IMR-90 (cell line): ENCODE data around the gene NCOA3. TPM values are rescaled to one million over a fixed set of nuclear protein-coding genes. Genes with fewer than 3 reads are reported as not detected.
A peak's percentile ranks its signal among the peaks of the same experiment; 100 is the strongest.

ENCODE experiments used
- ATAC-seq: fragments of 200-7000 bp; cut with Tn5 transposase; 2 replicates; pipeline ENCODE4 v1.9.1; 2020; ENCODE audit warnings: low read depth, mild to moderate bottlenecking, moderate library complexity
- BruUV-seq: library from RNA; stranded (reverse); fragments of 400-500 nt; replicated peaks from 2 replicates; lab custom pipeline; 2021; lab: Mats Ljungman, UMichigan
- CTCF ChIA-PET: fragments of 300-600 bp; formaldehyde crosslinking; extraction: SDS; loops from one replicate; lab custom pipeline; 2021; ENCODE audit warnings: antibody characterized with exemption; lab: Yijun Ruan, JAX
- POLR2A ChIA-PET: fragments of 300-600 bp; sonication (Branson Sonifier 250); formaldehyde crosslinking; loops from one replicate; lab custom pipeline; 2022; ENCODE audit warnings: antibody characterized with exemption; ENCODE audit not compliant: unreplicated experiment; lab: Charles Lee
- DNase-seq: peaks from one replicate; pipeline ENCODE4 v3.0.0; 2013
- H2AFZ ChIP-seq: replicated peaks from 2 replicates; pipeline ENCODE3; 2013; ENCODE audit warnings: low read length, mild to moderate bottlenecking; ENCODE audit not compliant: poor library complexity
- H2AK5ac ChIP-seq: 2 replicates; pipeline ENCODE4 v1.6.1; 2013; ENCODE audit warnings: low read depth, low read length, inconsistent platforms
- H2AK9ac ChIP-seq: replicated peaks from 2 replicates; pipeline ENCODE3; 2013; ENCODE audit warnings: mild to moderate bottlenecking, low read depth, low read length, moderate library complexity; ENCODE audit not compliant: poor library complexity
- H2BK120ac ChIP-seq: 2 replicates; pipeline ENCODE4 v1.6.1; 2013; ENCODE audit warnings: low read depth, low read length, inconsistent platforms
- H2BK15ac ChIP-seq: 3 replicates; pipeline ENCODE4 v1.6.1; 2013; ENCODE audit warnings: low read depth, low read length, inconsistent platforms
- H2BK20ac ChIP-seq: 2 replicates; pipeline ENCODE4 v1.6.1; 2013; ENCODE audit warnings: low read depth, mild to moderate bottlenecking, inconsistent platforms, low read length, moderate library complexity
- H2BK5ac ChIP-seq: 2 replicates; pipeline ENCODE4 v1.6.1; 2013; ENCODE audit warnings: mild to moderate bottlenecking, low read depth, low read length, inconsistent platforms; ENCODE audit not compliant: poor library complexity, severe bottlenecking
- H3K14ac ChIP-seq: replicated peaks from 2 replicates; pipeline ENCODE4 v1.6.1; 2013; ENCODE audit warnings: low read depth, low read length, inconsistent platforms
- H3K18ac ChIP-seq: 2 replicates; pipeline ENCODE4 v1.6.1; 2013; ENCODE audit warnings: low read depth, low read length, control low read depth
- H3K23ac ChIP-seq: 2 replicates; pipeline ENCODE4 v1.6.1; 2013; ENCODE audit warnings: low read depth, low read length, inconsistent platforms
- H3K27ac ChIP-seq: 2 replicates; pipeline ENCODE4 v1.5.1; 2013; ENCODE audit warnings: mild to moderate bottlenecking, control low read depth, low read length; ENCODE audit not compliant: insufficient read depth
- H3K27me3 ChIP-seq: 2 replicates; pipeline ENCODE4 v1.6.1; 2013; ENCODE audit warnings: low read length; ENCODE audit not compliant: control insufficient read depth, insufficient read depth
- H3K36me3 ChIP-seq: 2 replicates; pipeline ENCODE4 v1.6.1; 2013; ENCODE audit warnings: low read length, mixed read lengths; ENCODE audit not compliant: control insufficient read depth, insufficient read depth
- H3K4ac ChIP-seq: 2 replicates; pipeline ENCODE4 v1.6.1; 2013; ENCODE audit warnings: low read depth, low read length, inconsistent platforms
- H3K4me1 ChIP-seq: 2 replicates; pipeline ENCODE4 v1.6.1; 2013; ENCODE audit warnings: low read length, mixed read lengths; ENCODE audit not compliant: control insufficient read depth, insufficient read depth
- H3K4me2 ChIP-seq: 2 replicates; pipeline ENCODE4 v1.6.1; 2013; ENCODE audit warnings: low read depth, mild to moderate bottlenecking, control low read depth, low read length, moderate library complexity
- H3K4me3 ChIP-seq: 2 replicates; pipeline ENCODE4 v1.5.1; 2013; ENCODE audit warnings: low read depth, mild to moderate bottlenecking, control low read depth, low read length, moderate library complexity; ENCODE audit not compliant: insufficient read depth
- H3K56ac ChIP-seq: 2 replicates; pipeline ENCODE4 v1.6.1; 2013; ENCODE audit warnings: low read length, inconsistent platforms; ENCODE audit not compliant: insufficient read depth; ENCODE audit errors: extremely low read depth
- H3K79me1 ChIP-seq, 2 experiments: 2 replicates each; pipeline ENCODE4 v1.6.1; 2013; ENCODE audit warnings: low read length in 2 of 2, inconsistent platforms in 1 of 2, low read depth in 1 of 2
- H3K9ac ChIP-seq: 2 replicates; pipeline ENCODE4 v1.6.1; 2013; ENCODE audit warnings: low read depth, low read length, control low read depth
- H3K9me1 ChIP-seq: 2 replicates; pipeline ENCODE4 v1.6.1; 2013; ENCODE audit warnings: low read length, inconsistent platforms; ENCODE audit not compliant: insufficient read depth
- H3K9me3 ChIP-seq: 2 replicates; pipeline ENCODE4 v1.6.1; 2013; ENCODE audit warnings: low read length; ENCODE audit not compliant: control insufficient read depth, insufficient read depth
- H4K20me1 ChIP-seq: 2 replicates; pipeline ENCODE4 v1.6.1; 2013; ENCODE audit warnings: low read length, inconsistent platforms; ENCODE audit not compliant: insufficient read depth
- H4K5ac ChIP-seq: 2 replicates; pipeline ENCODE4 v1.6.1; 2013; ENCODE audit warnings: mild to moderate bottlenecking, low read depth, low read length, control low read depth
- H4K8ac ChIP-seq, 2 experiments: 2 replicates each; pipeline ENCODE4 v1.6.1; 2013; ENCODE audit warnings: low read depth in 2 of 2, low read length in 2 of 2, control low read depth in 1 of 2, inconsistent platforms in 1 of 2
- H4K91ac ChIP-seq: 2 replicates; pipeline ENCODE4 v1.6.1; 2013; ENCODE audit warnings: low read depth, low read length, inconsistent platforms; ENCODE audit not compliant: insufficient read depth
- FOS ChIP-seq: fragments of 150-350 bp; IDR thresholded peaks from 2 replicates; pipeline ENCODE4 v1.6.1; 2016; ENCODE audit warnings: low read depth, low read length
- SMC3 ChIP-seq: fragments of 150-350 bp; IDR thresholded peaks from 2 replicates; pipeline ENCODE4 v1.6.1; 2016; ENCODE audit warnings: low read depth, mild to moderate bottlenecking, antibody characterized with exemption, low read length, moderate library complexity
- WGBS, 2 experiments: methylation state at CpG; one replicate each; pipeline versions ENCODE4 v1.1.5 to v1.1.7; 2013; ENCODE audit warnings: missing lambda C conversion rate in 2 of 2; ENCODE audit not compliant: insufficient read length in 1 of 2; ENCODE audit errors: extremely low coverage in 2 of 2; 5-methylcytosine and 5-hydroxymethylcytosine counted together
- dilution Hi-C: fragments of 300-500 bp; cut with HindIII; formaldehyde crosslinking; loops from one replicate; pipeline ENCODE4 v1.14.3; 2018; ENCODE audit warnings: low sequenced_read_pairs; ENCODE audit not compliant: unreplicated experiment
- in situ Hi-C: fragments of 300-500 bp; cut with MboI; formaldehyde crosslinking; loops from 3 replicates; pipeline ENCODE4 v1.14.3; 2019; ENCODE audit warnings: low sequenced_read_pairs, inconsistent platforms, mixed read lengths
- intact Hi-C: fragments of 100-400 bp; cut with micrococcal nuclease; formaldehyde crosslinking; loops from 2 replicates; pipeline ENCODE4 v1.10.0; 2022
- polyA plus RNA-seq, 3 experiments: library from polyadenylated mRNA; depleted of rRNA; stranded (reverse); fragments of >200 nt; gene quantifications; 2 replicates each; pipeline ENCODE4 v1.2.3, GENCODE V29; 2012; ENCODE audit warnings: low replicate concordance in 1 of 3
- total RNA-seq: library from RNA; depleted of rRNA; stranded (reverse); fragments of >200 nt; gene quantifications from 2 replicates; pipeline ENCODE4 v1.2.3, GENCODE V29; 2012

Gene NCOA3
- total and polyA plus RNA-seq, 2 of the 4 experiments (the other 2 are of a cell fraction): 8.8 to 29.0 TPM

GRCh38 chr20:47686545-47686944, 184.9 kb downstream of the NCOA3 start:
- peak; percentile 80 for DNase-seq
- Histone ChIP-seq H3K14ac (no peak overlapping the region), H3K4me3 (no peak overlapping the region), H2BK20ac (no peak overlapping the region), H3K9me1 (no peaks in the 10 kb centered on the region), H3K23ac (no peak overlapping the region), H2BK5ac (no peak overlapping the region), H3K9me3 (peaks cover 14% of the 10 kb centered on the region), H2AK5ac (no peak overlapping the region), H2AK9ac (peak overlapping the region; percentile 77), H2BK120ac (no peak overlapping the region), H4K20me1 (no peaks in the 10 kb centered on the region), H4K5ac (no peak overlapping the region), H3K36me3 (no peaks in the 10 kb centered on the region; the same call in 1 of the 2 replicates), H2BK15ac (no peak overlapping the region), H3K27me3 (peaks cover 4% of the 10 kb centered on the region; the same call in 1 of the 2 replicates), H3K4ac (no peak overlapping the region), H3K79me1 (no peaks in the 10 kb centered on the region), H3K4me2 (no peak overlapping the region), H3K9ac (no peak overlapping the region), H2AFZ (peak overlapping the region; percentile 65), H3K4me1 (peaks cover 3% of the 10 kb centered on the region; the same call in 1 of the 2 replicates), H3K27ac (no peak overlapping the region), H3K56ac (no peak overlapping the region), H4K8ac (no peak overlapping the region), H4K91ac (no peak overlapping the region), H3K18ac (no peak overlapping the region)
- ChIA-PET POLR2A (no interaction called here), CTCF (no interaction called here)
- dilution Hi-C loops (no loop called here), in situ Hi-C loops (loop anchor here (10.0 kb wide), 1 partner anchor 608 kb away; no protein-coding TSS in a partner anchor), intact Hi-C loops (no loop called here)
- no TSS peak for BruUV-seq
- TF ChIP-seq SMC3 (no peak), FOS (peak; percentile 65)
- ATAC-seq: peak; percentile 64
- 40% methylated on average over 3 of the region's 14 CpGs; no CpG with 5 or more reads in 1 of the 2 experiments for WGBS, 2 experiments
